ENCODE data around the gene SRSF2. TPM values are rescaled to one million over a fixed set of nuclear protein-coding genes. Genes with fewer than 3 reads are reported as not detected.

SRSF2 gene, protein sequence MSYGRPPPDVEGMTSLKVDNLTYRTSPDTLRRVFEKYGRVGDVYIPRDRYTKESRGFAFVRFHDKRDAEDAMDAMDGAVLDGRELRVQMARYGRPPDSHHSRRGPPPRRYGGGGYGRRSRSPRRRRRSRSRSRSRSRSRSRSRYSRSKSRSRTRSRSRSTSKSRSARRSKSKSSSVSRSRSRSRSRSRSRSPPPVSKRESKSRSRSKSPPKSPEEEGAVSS
- total RNA-seq: 207 and 239 TPM in 2 replicates

DNA sequence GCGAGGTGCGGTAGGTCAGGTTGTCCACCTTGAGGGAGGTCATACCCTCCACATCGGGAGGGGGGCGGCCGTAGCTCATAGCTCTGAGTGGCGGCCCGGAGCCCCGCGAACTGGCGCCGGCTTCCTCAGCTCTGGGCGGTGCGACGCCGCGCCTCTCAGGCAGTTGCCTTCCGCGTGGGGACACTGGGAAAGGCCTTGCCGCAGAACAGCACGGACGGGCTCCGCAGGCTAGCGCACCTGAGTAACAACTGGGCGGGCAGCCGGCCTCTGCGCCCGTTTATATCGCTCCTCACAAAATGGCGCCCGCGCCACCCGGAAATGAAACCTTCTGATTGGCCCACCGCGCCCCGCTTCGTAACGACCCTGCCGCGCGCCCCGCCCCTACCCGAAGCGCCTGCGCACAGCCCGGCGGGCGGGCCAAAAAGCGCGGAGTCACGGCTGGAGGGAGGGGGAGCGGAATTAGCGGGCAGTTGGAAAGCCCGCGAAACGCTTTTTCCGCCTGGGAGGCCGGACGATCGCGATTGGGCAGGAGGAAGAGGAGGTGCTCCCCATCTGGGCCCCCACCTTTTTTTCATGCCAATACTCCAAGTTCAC lies at the start of gene SRSF2:
Gene SRSF2, minus strand, starts transcription at position 250 of the 594 bp plus-strand sequence. Its CDS starts 171 bp downstream, at position 79.

DNA sequence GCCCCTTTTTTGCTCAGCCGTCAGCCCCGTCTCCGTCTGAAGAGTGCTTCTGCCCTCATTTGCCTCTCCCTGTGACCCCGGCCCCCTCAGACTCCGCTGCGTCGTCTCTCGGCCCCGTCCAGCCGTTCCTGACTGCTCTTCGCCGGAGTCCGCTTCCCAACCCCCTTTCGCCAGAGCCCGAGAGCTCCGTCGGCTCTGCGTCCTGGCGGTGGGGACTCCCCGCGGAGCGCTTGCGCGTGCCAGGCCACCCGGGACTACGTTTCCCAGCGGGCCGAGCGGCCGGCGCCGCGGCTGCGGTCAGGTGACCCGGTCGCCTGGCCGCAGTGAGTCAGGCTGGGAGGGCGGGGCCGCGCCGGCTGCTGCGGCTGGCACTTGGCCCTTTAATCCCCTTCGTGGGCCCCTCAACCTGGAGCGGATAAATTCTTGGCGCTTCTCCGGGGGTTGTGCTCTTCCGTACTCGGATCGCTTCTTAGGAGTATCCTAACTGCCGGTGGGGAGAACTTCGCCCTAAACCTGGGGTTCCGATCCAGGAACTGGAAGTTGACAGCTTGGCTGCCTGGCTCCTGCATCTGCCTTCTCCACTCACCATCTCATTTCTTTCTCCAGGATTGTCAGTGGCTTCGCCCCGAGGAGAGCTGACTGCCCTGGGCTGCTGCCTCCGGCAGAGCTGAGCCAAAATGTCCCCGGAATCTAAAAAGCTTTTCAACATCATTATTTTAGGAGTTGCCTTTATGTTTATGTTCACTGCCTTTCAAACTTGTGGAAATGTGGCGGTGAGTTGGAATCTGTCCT lies 741 bp upstream of the SRSF2 start, which contains the start of gene MFSD11:
Gene MFSD11, plus strand, starts transcription at position 444 of the 792 bp plus-strand sequence. Its CDS starts 234 bp downstream, at position 678.

DNA sequence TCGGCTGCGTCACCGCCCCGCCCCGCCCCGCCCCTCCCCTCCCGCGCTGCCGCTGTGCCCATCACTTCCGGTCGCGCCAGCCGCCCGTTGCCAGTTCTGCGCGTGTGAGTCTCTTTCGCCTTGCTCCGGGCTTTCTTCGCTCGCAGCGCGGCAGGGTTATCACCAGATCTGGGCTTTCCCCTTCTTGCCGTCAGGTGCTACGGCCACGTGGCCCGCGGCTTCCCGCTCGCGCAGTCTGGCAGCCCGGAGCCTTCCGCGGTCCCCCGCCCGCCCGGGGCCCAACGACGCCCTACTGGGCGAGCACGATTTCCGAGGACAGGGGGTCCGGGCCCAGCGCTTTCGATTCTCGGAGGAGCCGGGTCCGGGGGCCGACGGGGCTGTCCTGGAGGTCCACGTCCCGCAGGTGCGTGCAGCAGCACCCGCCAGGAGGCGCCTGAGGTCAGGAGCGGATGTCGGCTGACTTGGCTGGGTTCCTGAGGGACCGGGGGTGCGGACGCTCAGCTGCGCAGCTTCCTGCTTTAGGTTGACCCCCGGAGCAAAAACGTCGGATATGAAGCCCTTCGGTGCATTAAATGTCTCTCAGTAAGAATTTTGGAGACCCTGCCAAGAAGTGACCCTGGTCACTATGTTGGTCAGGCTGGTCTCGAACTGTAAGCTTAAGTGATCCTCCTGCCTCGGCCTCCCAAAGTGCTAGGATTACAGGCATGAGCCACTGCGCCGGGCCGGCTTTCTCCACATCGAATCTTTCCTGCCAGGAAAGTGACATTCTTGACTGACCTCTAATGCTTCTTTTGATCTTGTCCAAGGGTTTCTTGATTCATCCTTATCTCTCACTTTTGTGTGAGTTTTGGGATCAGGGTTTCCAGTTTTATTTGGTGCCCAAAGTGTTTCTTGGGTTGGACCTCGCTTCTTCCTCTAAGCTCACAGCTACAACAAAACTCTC lies 10.1 kb downstream of the SRSF2 start, which contains the start of gene METTL23:
Gene METTL23, plus strand, starts transcription at position 64 of the 943 bp plus-strand sequence. CDS start 2,872 bp downstream, outside the sequence.

DNA sequence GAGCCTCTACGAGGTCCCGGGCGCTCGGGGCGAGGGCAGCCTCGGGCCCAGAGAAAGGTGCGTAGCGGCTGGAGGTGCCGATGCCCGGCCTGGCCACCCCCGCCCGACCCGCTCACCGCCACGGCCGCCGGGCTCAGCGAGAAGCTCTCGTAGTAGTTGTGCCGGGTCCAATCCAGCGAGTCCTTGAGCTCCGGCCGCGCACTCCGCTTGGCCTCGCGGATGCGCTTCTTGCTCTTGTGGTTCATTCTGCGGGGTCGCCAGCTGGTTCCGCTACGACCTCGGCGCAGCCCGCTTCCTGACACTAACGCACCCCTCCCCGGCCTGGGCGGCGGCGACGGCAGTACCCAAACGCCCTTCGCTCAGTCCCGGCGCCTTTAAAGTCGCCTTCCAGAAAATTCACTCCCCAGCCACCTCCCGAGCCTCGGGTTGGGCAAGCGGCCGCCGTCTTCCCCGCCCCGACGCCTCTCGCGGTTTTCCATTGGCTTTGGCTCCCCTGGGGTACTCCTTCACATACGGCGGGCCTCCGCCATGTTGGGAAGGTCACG lies 10.8 kb downstream of the SRSF2 start, which contains the start of gene JMJD6:
Gene JMJD6, minus strand, starts transcription at position 376 of the 545 bp plus-strand sequence. Its CDS starts 131 bp downstream, at position 245.

DNA sequence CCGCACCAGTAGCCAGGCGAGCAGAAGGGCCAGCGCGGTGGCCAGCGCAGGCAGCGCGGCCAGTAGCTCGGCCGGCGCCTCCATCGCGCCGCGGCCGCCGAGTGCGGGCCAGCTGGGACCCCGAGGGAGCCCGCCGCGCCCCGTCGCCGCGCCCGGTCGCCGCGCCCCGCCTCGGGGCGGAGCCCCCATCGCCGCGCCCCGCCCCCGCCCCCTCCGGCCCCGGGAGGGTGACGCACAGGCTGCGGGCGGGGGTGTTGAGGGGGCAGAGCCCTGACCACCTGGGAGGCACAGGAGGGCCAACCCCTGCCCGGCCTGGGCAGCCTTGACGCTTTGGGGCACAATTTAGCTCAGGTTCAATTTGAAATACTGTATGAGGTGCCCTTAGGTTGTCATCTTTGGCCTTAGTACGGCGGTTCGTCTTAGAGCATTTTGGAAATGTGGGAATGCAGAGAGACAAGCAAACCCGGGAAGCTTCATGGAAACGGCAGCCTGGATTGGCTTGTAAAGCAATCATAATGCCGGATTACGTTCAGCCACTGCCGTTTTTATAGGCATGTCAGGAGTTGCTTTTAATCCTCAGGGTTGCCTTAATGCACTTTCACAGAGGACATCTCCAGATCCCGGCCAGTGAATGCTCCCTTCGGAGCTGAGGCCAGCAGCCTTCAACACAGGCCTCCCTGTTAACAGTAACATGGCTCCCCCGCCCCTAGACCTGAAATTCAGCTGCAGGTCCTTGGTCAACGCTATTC lies 26.1 kb downstream of the SRSF2 start, which contains the start of gene MXRA7:
Gene MXRA7, minus strand, starts transcription at position 103 of the 749 bp plus-strand sequence. Its CDS starts 19 bp downstream, at position 84.

Other genes with a start within 250 kb of the SRSF2 start
- 12.5 and 51.8 TPM in 2 replicates for gene RHBDF2, start 235.9 kb downstream of the SRSF2 start, total RNA-seq
- gene CYGB, start 199.6 kb downstream of the SRSF2 start, total RNA-seq: 92.3 and 137 TPM in 2 replicates
- 3.7 and 14.2 TPM in 2 replicates for gene PRCD, start 197.3 kb downstream of the SRSF2 start, total RNA-seq
- 0.72 and 2.5 TPM in 2 replicates for gene ST6GALNAC2, start 151.5 kb downstream of the SRSF2 start, total RNA-seq
- gene ST6GALNAC1, start 93.6 kb downstream of the SRSF2 start, total RNA-seq: 0.26 TPM in 1 of 2 replicates, not detected in the other
- 74.6 and 180 TPM in 2 replicates for gene MXRA7, start 26.4 kb downstream of the SRSF2 start, total RNA-seq
- gene JMJD6, start 10.7 kb downstream of the SRSF2 start, total RNA-seq: 27.5 and 30.2 TPM in 2 replicates
- gene METTL23, start 10.5 kb downstream of the SRSF2 start, total RNA-seq: 34.4 and 37.9 TPM in 2 replicates
- 12.8 and 23.7 TPM in 2 replicates for gene MFSD11, start 788 bp upstream of the SRSF2 start, total RNA-seq
- 0.08 and 1.0 TPM in 2 replicates for gene MGAT5B, start 131.1 kb upstream of the SRSF2 start, total RNA-seq

Data from epithelial cell of alveolus of lung (primary cell).